Neural cell (in vitro differentiated cells): ENCODE results near the gene ZHX3. TPM values are rescaled to one million over a fixed set of nuclear protein-coding genes. Genes with fewer than 3 reads are reported as not detected.

ENCODE experiments used
- H2AFZ ChIP-seq: fragments of 200-600, 300-800 bp; sonication (generic), shearing (Covaris generic); 2 replicates; pipeline ENCODE4 v1.6.0; 2014; ENCODE audit warnings: low read depth, mild to moderate bottlenecking, antibody characterized with exemption, low read length, moderate library complexity
- H3F3A ChIP-seq: fragments of 200-600 bp; shearing (Covaris generic); 2 replicates; pipeline ENCODE4 v1.6.1; 2016; ENCODE audit warnings: mild to moderate bottlenecking, moderate library complexity, mixed read lengths, antibody characterized with exemption, low read length; ENCODE audit not compliant: insufficient read depth, poor library complexity, severe bottlenecking
- H3K27ac ChIP-seq: fragments of 200-600, 300-800 bp; sonication (generic), shearing (Covaris generic); 2 replicates; pipeline ENCODE4 v1.5.1; 2014; ENCODE audit warnings: mild to moderate bottlenecking, low read length, moderate library complexity
- H3K27me3 ChIP-seq: fragments of 300-800, 200-600 bp; sonication (generic), shearing (Covaris generic); 2 replicates; pipeline ENCODE4 v1.6.0; 2014; ENCODE audit warnings: mild to moderate bottlenecking, low read depth, low read length, moderate library complexity; ENCODE audit not compliant: insufficient read depth
- H3K36me3 ChIP-seq: fragments of 300-800, 200-600 bp; sonication (generic), shearing (Covaris generic); 2 replicates; pipeline ENCODE4 v1.5.1; 2014; ENCODE audit warnings: mild to moderate bottlenecking, antibody characterized with exemption, low read length, moderate library complexity; ENCODE audit not compliant: insufficient read depth
- H3K4me2 ChIP-seq: fragments of 300-800, 200-600 bp; sonication (generic), shearing (Covaris generic); 2 replicates; pipeline ENCODE4 v1.6.0; 2014; ENCODE audit warnings: mild to moderate bottlenecking, low read length
- H3K4me3 ChIP-seq: fragments of 300-800, 200-600 bp; sonication (generic), shearing (Covaris generic); 2 replicates; pipeline ENCODE4 v1.5.1; 2014; ENCODE audit warnings: mild to moderate bottlenecking, low read length, moderate library complexity
- H3K79me2 ChIP-seq: fragments of 200-600 bp; shearing (Covaris generic); replicated peaks from 2 replicates; pipeline ENCODE4 v1.6.0; 2014; ENCODE audit warnings: mild to moderate bottlenecking, low read length, moderate library complexity; ENCODE audit not compliant: insufficient read depth
- H3K9ac ChIP-seq: fragments of 300-800, 200-600 bp; sonication (generic), shearing (Covaris generic); 2 replicates; pipeline ENCODE4 v1.6.1; 2016; ENCODE audit warnings: mild to moderate bottlenecking, low read length, mixed read lengths
- H3K9me2 ChIP-seq: fragments of 200-600 bp; shearing (Covaris generic); 2 replicates; pipeline ENCODE4 v1.6.1; 2016; ENCODE audit warnings: mild to moderate bottlenecking, low read length, mixed read lengths; ENCODE audit not compliant: insufficient read depth
- H3K9me3 ChIP-seq: fragments of 200-600, 300-800 bp; sonication (generic), shearing (Covaris generic); 2 replicates; pipeline ENCODE4 v1.6.1; 2016; ENCODE audit warnings: mild to moderate bottlenecking, mixed run types, low read length, moderate library complexity, mixed read lengths
- H4K20me1 ChIP-seq: fragments of 200-600 bp; shearing (Covaris generic); 2 replicates; pipeline ENCODE4 v1.6.1; 2016; ENCODE audit warnings: mild to moderate bottlenecking, mixed run types; ENCODE audit not compliant: insufficient read depth
- EP300 ChIP-seq: fragments of 450-650 bp; conservative IDR thresholded peaks from 2 replicates; pipeline ENCODE4 v1.6.1; 2014; ENCODE audit warnings: antibody characterized with exemption, mild to moderate bottlenecking, moderate library complexity; ENCODE audit not compliant: poor library complexity, severe bottlenecking
- EZH2 ChIP-seq: fragments of 200-600, 300-800 bp; shearing (Covaris generic), sonication (generic); IDR thresholded peaks from 2 replicates; pipeline ENCODE4 v1.6.1; 2014; ENCODE audit warnings: antibody characterized with exemption, low read length, borderline replicate concordance, mild to moderate bottlenecking; ENCODE audit not compliant: insufficient read depth, poor library complexity, severe bottlenecking
- MXI1 ChIP-seq: fragments of 450-650 bp; conservative IDR thresholded peaks from 2 replicates; pipeline ENCODE4 v1.6.1; 2014; ENCODE audit warnings: antibody characterized with exemption, mild to moderate bottlenecking; ENCODE audit not compliant: poor library complexity, severe bottlenecking
- POLR2AphosphoS5 ChIP-seq: IDR thresholded peaks from 2 replicates; pipeline ENCODE4 v1.6.1; 2012
- RAD21 ChIP-seq: fragments of 450-650 bp; conservative IDR thresholded peaks from 2 replicates; pipeline ENCODE4 v1.6.1; 2014; ENCODE audit warnings: antibody characterized with exemption, mild to moderate bottlenecking, moderate library complexity
- SMC3 ChIP-seq: fragments of 450-650 bp; conservative IDR thresholded peaks from 2 replicates; pipeline ENCODE4 v1.6.1; 2014; ENCODE audit warnings: antibody characterized with exemption, mild to moderate bottlenecking, moderate library complexity; ENCODE audit not compliant: poor library complexity
- TAF1 ChIP-seq: IDR thresholded peaks from 2 replicates; pipeline ENCODE4 v1.6.1; 2012; ENCODE audit warnings: low read depth
- polyA plus RNA-seq: library from polyadenylated mRNA; depleted of rRNA; stranded (reverse); fragments of >200 nt; gene quantifications from 2 replicates; pipeline ENCODE4 v1.2.3, GENCODE V29; 2014
- TF ChIP-seq, protein P1 (sequence below): fragments of 450-650 bp; IDR thresholded peaks from 2 replicates; pipeline ENCODE4 v1.5.1; 2014; ENCODE audit warnings: antibody characterized with exemption, mild to moderate bottlenecking, moderate library complexity; ENCODE audit not compliant: poor library complexity, severe bottlenecking
- TF ChIP-seq, protein P2 (sequence below): IDR thresholded peaks from 2 replicates; pipeline ENCODE4 v1.6.1; 2012; ENCODE audit warnings: borderline replicate concordance

Gene ZHX3
- polyA plus RNA-seq, 1 donor from 2014 or later = 10.3 TPM

DNA sequence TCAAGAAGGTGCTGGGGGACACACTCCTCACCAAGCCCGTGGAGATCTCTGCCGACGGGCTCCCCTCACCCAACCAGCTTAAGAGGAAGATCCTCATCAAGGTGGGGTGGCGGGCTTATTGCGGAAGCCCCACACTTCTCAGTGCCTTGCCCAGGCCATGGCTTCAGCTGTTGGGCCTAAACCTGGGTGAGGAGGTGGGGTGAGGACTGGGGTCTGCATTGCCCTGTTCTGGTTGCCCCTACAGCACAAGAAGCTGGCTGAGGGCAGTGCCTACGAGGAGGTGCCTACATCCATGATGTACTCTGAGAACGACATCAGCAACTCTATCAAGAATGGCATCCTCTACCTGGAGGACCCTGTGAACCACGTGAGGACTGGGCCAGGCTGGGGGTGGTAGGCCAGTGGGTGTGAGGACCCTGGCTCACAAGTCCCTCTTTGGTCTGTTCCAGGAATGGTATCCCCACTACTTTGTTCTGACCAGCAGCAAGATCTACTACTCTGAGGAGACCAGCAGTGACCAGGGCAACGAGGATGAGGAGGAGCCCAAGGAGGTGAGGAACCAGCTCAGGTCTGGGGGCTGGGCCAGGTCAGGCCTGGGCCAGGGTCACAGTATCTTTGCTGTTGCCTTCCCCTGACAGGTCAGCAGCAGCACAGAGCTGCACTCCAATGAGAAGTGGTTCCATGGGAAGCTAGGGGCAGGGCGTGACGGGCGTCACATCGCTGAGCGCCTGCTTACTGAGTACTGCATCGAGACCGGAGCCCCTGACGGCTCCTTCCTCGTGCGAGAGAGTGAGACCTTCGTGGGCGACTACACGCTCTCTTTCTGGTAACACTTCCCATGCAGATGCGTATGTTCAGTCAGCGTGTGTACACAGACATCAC, 152.3 kb downstream of the ZHX3 start:
- no peak overlapping the region for H2AFZ ChIP-seq
- H3K9me3 ChIP-seq = no peaks in the 10 kb centered on the region
- H3K4me2 ChIP-seq = no peak overlapping the region
- no peak for TF ChIP-seq EZH2
- no peaks in the 10 kb centered on the region for H3F3A ChIP-seq
- H3K27ac ChIP-seq = no peak overlapping the region
- H3K27me3 ChIP-seq = no peaks in the 10 kb centered on the region
- peaks cover 13% of the 10 kb centered on the region for H3K36me3 ChIP-seq
- no peak overlapping the region for H3K9ac ChIP-seq
- H3K4me3 ChIP-seq = no peak overlapping the region
- no peaks in the 10 kb centered on the region for H3K79me2 ChIP-seq
- no peaks in the 10 kb centered on the region for H3K9me2 ChIP-seq
- no peaks in the 10 kb centered on the region for H4K20me1 ChIP-seq

DNA sequence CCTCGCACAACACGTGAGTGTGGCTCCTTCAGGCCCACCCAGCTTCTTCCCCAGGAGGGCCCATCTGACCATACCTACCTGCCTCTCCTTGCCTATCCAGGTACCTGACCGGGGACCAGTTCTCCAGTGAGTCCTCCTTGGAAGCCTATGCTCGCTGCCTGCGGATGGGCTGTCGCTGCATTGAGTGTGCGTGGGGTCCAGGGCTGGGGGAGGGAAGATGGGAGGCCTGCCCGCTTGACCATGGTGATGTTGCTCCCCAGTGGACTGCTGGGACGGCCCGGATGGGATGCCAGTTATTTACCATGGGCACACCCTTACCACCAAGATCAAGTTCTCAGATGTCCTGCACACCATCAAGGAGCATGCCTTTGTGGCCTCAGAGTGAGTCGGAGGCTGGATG, 153.7 kb downstream of the ZHX3 start:
- H3F3A ChIP-seq = no peaks in the 10 kb centered on the region
- H3K4me3 ChIP-seq = no peak overlapping the region
- H3K79me2 ChIP-seq = no peaks in the 10 kb centered on the region
- no peaks in the 10 kb centered on the region for H3K9me2 ChIP-seq
- TF ChIP-seq, protein P1, sequence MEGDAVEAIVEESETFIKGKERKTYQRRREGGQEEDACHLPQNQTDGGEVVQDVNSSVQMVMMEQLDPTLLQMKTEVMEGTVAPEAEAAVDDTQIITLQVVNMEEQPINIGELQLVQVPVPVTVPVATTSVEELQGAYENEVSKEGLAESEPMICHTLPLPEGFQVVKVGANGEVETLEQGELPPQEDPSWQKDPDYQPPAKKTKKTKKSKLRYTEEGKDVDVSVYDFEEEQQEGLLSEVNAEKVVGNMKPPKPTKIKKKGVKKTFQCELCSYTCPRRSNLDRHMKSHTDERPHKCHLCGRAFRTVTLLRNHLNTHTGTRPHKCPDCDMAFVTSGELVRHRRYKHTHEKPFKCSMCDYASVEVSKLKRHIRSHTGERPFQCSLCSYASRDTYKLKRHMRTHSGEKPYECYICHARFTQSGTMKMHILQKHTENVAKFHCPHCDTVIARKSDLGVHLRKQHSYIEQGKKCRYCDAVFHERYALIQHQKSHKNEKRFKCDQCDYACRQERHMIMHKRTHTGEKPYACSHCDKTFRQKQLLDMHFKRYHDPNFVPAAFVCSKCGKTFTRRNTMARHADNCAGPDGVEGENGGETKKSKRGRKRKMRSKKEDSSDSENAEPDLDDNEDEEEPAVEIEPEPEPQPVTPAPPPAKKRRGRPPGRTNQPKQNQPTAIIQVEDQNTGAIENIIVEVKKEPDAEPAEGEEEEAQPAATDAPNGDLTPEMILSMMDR = no peak
- TF ChIP-seq RAD21 (no peak), POLR2AphosphoS5 (no peak), MXI1 (no peak), SMC3 (no peak), EZH2 (no peak), TAF1 (no peak), EP300 (no peak)
- TF ChIP-seq, protein P2, sequence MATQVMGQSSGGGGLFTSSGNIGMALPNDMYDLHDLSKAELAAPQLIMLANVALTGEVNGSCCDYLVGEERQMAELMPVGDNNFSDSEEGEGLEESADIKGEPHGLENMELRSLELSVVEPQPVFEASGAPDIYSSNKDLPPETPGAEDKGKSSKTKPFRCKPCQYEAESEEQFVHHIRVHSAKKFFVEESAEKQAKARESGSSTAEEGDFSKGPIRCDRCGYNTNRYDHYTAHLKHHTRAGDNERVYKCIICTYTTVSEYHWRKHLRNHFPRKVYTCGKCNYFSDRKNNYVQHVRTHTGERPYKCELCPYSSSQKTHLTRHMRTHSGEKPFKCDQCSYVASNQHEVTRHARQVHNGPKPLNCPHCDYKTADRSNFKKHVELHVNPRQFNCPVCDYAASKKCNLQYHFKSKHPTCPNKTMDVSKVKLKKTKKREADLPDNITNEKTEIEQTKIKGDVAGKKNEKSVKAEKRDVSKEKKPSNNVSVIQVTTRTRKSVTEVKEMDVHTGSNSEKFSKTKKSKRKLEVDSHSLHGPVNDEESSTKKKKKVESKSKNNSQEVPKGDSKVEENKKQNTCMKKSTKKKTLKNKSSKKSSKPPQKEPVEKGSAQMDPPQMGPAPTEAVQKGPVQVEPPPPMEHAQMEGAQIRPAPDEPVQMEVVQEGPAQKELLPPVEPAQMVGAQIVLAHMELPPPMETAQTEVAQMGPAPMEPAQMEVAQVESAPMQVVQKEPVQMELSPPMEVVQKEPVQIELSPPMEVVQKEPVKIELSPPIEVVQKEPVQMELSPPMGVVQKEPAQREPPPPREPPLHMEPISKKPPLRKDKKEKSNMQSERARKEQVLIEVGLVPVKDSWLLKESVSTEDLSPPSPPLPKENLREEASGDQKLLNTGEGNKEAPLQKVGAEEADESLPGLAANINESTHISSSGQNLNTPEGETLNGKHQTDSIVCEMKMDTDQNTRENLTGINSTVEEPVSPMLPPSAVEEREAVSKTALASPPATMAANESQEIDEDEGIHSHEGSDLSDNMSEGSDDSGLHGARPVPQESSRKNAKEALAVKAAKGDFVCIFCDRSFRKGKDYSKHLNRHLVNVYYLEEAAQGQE = no peak
- peaks cover under 1% of the 10 kb centered on the region for H4K20me1 ChIP-seq
- peaks cover 13% of the 10 kb centered on the region for H3K36me3 ChIP-seq
- no peak overlapping the region for H3K27ac ChIP-seq
- H2AFZ ChIP-seq = no peak overlapping the region
- H3K4me2 ChIP-seq = no peak overlapping the region
- no peaks in the 10 kb centered on the region for H3K9me3 ChIP-seq
- H3K9ac ChIP-seq = no peak overlapping the region
- no peaks in the 10 kb centered on the region for H3K27me3 ChIP-seq
